PC-3 (cell line): ENCODE data around the gene CEP112. TPM values are rescaled to one million over a fixed set of nuclear protein-coding genes. Genes with fewer than 3 reads are reported as not detected.

Experiments
- ATAC-seq: fragments of 200-7000 bp; cut with Tn5 transposase; 2 replicates; pipeline ENCODE4 v1.9.1; 2020; ENCODE audit warnings: mild to moderate bottlenecking, moderate library complexity
- BruUV-seq: library from RNA; stranded (reverse); fragments of 400-500 nt; replicated peaks from 2 replicates; lab custom pipeline; 2021; lab: Mats Ljungman, UMichigan
- CTCF ChIA-PET: fragments of 300-600 bp; sonication (Branson Sonifier 250); formaldehyde crosslinking; loops from one replicate; lab custom pipeline; 2022; ENCODE audit warnings: antibody characterized with exemption; lab: Charles Lee
- POLR2A ChIA-PET: fragments of 300-600 bp; sonication (Branson Sonifier 250); formaldehyde crosslinking; loops from one replicate; lab custom pipeline; 2022; ENCODE audit warnings: antibody characterized with exemption; ENCODE audit not compliant: unreplicated experiment; lab: Charles Lee
- DNase-seq: peaks from one replicate; pipeline ENCODE4 v3.0.0-alpha.2; 2015
- H2AFZ ChIP-seq: fragments of 300-600 bp; sonication (generic); 2 replicates; pipeline ENCODE4 v1.6.0; 2016; ENCODE audit warnings: antibody characterized with exemption, low read length
- H3F3A ChIP-seq: fragments of 300-600 bp; sonication (generic); one replicate; pipeline ENCODE4 v1.6.0; 2017; ENCODE audit warnings: antibody characterized with exemption, low read length, control low read depth, mild to moderate bottlenecking; ENCODE audit not compliant: unreplicated experiment
- H3K27ac ChIP-seq: fragments of 300-600 bp; sonication (generic); 2 replicates; pipeline ENCODE4 v1.5.1; 2016; ENCODE audit warnings: mild to moderate bottlenecking, low read length
- H3K27me3 ChIP-seq: fragments of 300-600 bp; sonication (generic); 2 replicates; pipeline ENCODE4 v1.6.1; 2016; ENCODE audit warnings: low read length, mixed read lengths
- H3K36me3 ChIP-seq: fragments of 300-600 bp; sonication (generic); 2 replicates; pipeline ENCODE4 v1.6.1; 2016; ENCODE audit warnings: low read depth, mixed run types, low read length, mixed read lengths
- H3K4me1 ChIP-seq: fragments of 300-600 bp; sonication (generic); 2 replicates; pipeline ENCODE4 v1.5.1; 2016; ENCODE audit warnings: low read length; ENCODE audit not compliant: insufficient read depth
- H3K4me2 ChIP-seq: fragments of 300-600 bp; sonication (generic); 2 replicates; pipeline ENCODE4 v1.6.0; 2016; ENCODE audit warnings: low read length
- H3K4me3 ChIP-seq: fragments of 300-600 bp; sonication (generic); 2 replicates; pipeline ENCODE4 v1.5.1; 2016; ENCODE audit warnings: mild to moderate bottlenecking, low read length, mixed read lengths
- H3K79me2 ChIP-seq: fragments of 300-600 bp; sonication (generic); 2 replicates; pipeline ENCODE4 v1.6.1; 2017; ENCODE audit warnings: low read length, mixed read lengths
- H3K9ac ChIP-seq: fragments of 300-600 bp; sonication (generic); 2 replicates; pipeline ENCODE4 v1.6.0; 2016; ENCODE audit warnings: mild to moderate bottlenecking, low read length
- H3K9me2 ChIP-seq: fragments of 300-600 bp; sonication (generic); replicated peaks from 2 replicates; pipeline ENCODE4 v1.6.1; 2016; ENCODE audit warnings: mixed run types, low read length, mixed read lengths
- H3K9me3 ChIP-seq: fragments of 300-600 bp; sonication (generic); 2 replicates; pipeline ENCODE4 v1.6.1; 2016; ENCODE audit warnings: low read length, mixed read lengths
- H4K20me1 ChIP-seq: fragments of 300-600 bp; sonication (generic); 2 replicates; pipeline ENCODE4 v1.6.1; 2016; ENCODE audit warnings: low read length, mixed read lengths
- EZH2 ChIP-seq: fragments of 300-600 bp; sonication (generic); IDR thresholded peaks from one replicate; pipeline ENCODE4 v1.6.1; 2017; ENCODE audit warnings: antibody characterized with exemption, mild to moderate bottlenecking, low read length; ENCODE audit not compliant: unreplicated experiment
- EZH2phosphoT487 ChIP-seq: fragments of 300-600 bp; sonication (generic); IDR thresholded peaks from 2 replicates; pipeline ENCODE4 v1.6.1; 2018; ENCODE audit warnings: mild to moderate bottlenecking, antibody characterized with exemption, low read length, borderline replicate concordance
- intact Hi-C: fragments of 100-400 bp; cut with micrococcal nuclease; formaldehyde crosslinking; loops from 2 replicates; pipeline ENCODE4 v1.9.0; 2023
- total RNA-seq: library from RNA; depleted of rRNA; stranded (reverse); fragments of >200 nt; gene quantifications from 2 replicates; pipeline ENCODE4 v1.2.3, GENCODE V29; 2014
- TF ChIP-seq, protein P1 (sequence below): fragments of 300-600 bp; sonication (generic); conservative IDR thresholded peaks from 2 replicates; pipeline ENCODE4 v1.5.1; 2017; ENCODE audit warnings: antibody characterized with exemption, low read depth, mild to moderate bottlenecking, low read length

CEP112 gene
- total RNA-seq, 1 experiment from 2014 or later, result 6.5 TPM

DNA sequence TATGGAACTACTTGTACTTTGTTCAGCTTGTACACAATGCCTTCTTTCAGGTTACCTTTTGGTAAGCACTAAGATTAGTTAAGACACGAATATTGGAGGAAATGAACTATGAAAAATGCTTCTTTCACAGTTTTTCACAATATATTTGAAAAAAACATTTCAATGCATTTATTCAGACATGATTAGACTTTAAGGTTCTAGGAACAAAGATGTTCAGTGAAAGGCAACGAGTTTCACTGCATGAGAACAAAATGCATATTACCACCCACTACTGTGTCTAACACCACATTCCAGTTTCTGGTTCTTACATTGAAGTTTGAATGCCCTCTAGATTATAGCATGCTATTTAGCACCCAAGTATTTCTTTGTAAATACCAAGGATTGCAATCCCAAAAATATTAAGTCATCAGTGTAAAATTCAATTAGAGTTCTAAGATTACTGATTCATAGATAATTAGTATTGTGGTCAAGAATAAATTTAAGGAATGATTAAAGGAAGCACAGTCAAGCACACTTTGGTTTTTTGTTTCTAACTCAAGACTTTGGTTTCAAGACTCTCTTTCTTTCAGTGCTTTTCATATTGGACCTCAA is 261.7 kb downstream of the CEP112 start:
- POLR2A ChIA-PET, result no interaction called here
- no peaks in the 10 kb centered on the region for H3F3A ChIP-seq
- CTCF ChIA-PET, result no interaction called here

DNA sequence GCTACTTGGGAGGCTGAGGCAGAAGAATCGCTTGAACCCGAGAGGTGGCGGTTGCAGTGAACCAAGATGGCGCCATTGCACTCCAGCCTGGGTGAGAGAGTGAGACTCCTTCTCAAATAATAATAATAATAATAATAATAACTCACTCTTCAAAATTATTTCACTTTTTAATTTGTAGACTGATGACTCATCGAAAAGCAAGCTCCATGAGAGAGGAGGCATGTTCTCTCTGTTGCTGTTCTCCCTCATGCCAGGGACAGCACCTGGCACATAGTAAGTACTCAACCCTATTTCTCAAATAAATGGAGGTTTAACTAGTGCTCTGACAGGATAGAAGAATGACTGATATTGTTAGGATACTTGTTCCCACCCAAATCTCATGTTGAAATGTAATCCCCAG is 265.3 kb downstream of the CEP112 start:
- intact Hi-C loops, result loop anchor here (5.0 kb wide), 2 partner anchors 69 to 114 kb away; no protein-coding TSS in a partner anchor
- H3K4me2 ChIP-seq, result no peak overlapping the region
- peaks cover 16% of the 10 kb centered on the region for H3K4me1 ChIP-seq
- ATAC-seq (no peak), DNase-seq (no peak)
- no peaks in the 10 kb centered on the region for H4K20me1 ChIP-seq
- no peak overlapping the region for H3K27ac ChIP-seq
- no peaks in the 10 kb centered on the region for H3K9me3 ChIP-seq
- no peak overlapping the region for H3K4me3 ChIP-seq
- no peak overlapping the region for H3K9ac ChIP-seq
- H2AFZ ChIP-seq, result no peak overlapping the region
- H3K9me2 ChIP-seq, result no peaks in the 10 kb centered on the region
- no peaks in the 10 kb centered on the region for H3K27me3 ChIP-seq
- ChIA-PET POLR2A (no interaction called here), CTCF (no interaction called here)
- no peaks in the 10 kb centered on the region for H3K79me2 ChIP-seq
- no peaks in the 10 kb centered on the region for H3K36me3 ChIP-seq
- no peak for TF ChIP-seq EZH2phosphoT487
- TF ChIP-seq EZH2, result no peak
- BruUV-seq, result no TSS peak
- H3F3A ChIP-seq, result no peaks in the 10 kb centered on the region

More for the DNA sequence above, 261.7 kb downstream of the CEP112 start:
- Histone ChIP-seq H3K9me2 (no peaks in the 10 kb centered on the region), H3K79me2 (no peaks in the 10 kb centered on the region), H3K4me3 (no peak overlapping the region), H4K20me1 (no peaks in the 10 kb centered on the region), H3K36me3 (no peaks in the 10 kb centered on the region), H2AFZ (no peak overlapping the region), H3K4me2 (no peak overlapping the region), H3K9me3 (peaks cover 5% of the 10 kb centered on the region; the same call in 1 of the 2 replicates), H3K9ac (no peak overlapping the region), H3K27ac (no peak overlapping the region), H3K27me3 (no peaks in the 10 kb centered on the region), H3K4me1 (peaks cover 11% of the 10 kb centered on the region)
- TF ChIP-seq, protein P1, sequence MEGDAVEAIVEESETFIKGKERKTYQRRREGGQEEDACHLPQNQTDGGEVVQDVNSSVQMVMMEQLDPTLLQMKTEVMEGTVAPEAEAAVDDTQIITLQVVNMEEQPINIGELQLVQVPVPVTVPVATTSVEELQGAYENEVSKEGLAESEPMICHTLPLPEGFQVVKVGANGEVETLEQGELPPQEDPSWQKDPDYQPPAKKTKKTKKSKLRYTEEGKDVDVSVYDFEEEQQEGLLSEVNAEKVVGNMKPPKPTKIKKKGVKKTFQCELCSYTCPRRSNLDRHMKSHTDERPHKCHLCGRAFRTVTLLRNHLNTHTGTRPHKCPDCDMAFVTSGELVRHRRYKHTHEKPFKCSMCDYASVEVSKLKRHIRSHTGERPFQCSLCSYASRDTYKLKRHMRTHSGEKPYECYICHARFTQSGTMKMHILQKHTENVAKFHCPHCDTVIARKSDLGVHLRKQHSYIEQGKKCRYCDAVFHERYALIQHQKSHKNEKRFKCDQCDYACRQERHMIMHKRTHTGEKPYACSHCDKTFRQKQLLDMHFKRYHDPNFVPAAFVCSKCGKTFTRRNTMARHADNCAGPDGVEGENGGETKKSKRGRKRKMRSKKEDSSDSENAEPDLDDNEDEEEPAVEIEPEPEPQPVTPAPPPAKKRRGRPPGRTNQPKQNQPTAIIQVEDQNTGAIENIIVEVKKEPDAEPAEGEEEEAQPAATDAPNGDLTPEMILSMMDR, result no peak
- TF ChIP-seq EZH2 (no peak), EZH2phosphoT487 (no peak)
- no TSS peak for BruUV-seq
- DNase-seq (no peak), ATAC-seq (no peak)
- intact Hi-C loops, result no loop called here

GRCh38 chr17:65925606-65926307 is 266.2 kb downstream of the CEP112 start:
- Histone ChIP-seq H3K4me2 (peak overlapping the region; percentile 20), H3K9me2 (no peaks in the 10 kb centered on the region), H3K4me1 (peaks cover 16% of the 10 kb centered on the region), H3K27me3 (no peaks in the 10 kb centered on the region), H2AFZ (peak overlapping the region; percentile 39), H3K79me2 (no peaks in the 10 kb centered on the region), H3K4me3 (no peak overlapping the region), H3K9ac (peak overlapping the region; percentile 48), H3F3A (no peaks in the 10 kb centered on the region), H3K36me3 (no peaks in the 10 kb centered on the region), H4K20me1 (no peaks in the 10 kb centered on the region), H3K9me3 (no peaks in the 10 kb centered on the region), H3K27ac (peak overlapping the region; percentile 82)
- TF ChIP-seq EZH2phosphoT487 (no peak), EZH2 (no peak)
- TF ChIP-seq, protein P1, result no peak
- BruUV-seq, result no TSS peak
- CTCF ChIA-PET, result no interaction called here
- peak; percentile 89 for DNase-seq
- peak; percentile 96 for ATAC-seq
- POLR2A ChIA-PET, result no interaction called here
- intact Hi-C loops, result loop anchor here (5.0 kb wide), 2 partner anchors 68 to 113 kb away; no protein-coding TSS in a partner anchor
